DMS79 treated with DMSO at 0.1 percent for 48 hours (cell line): ENCODE results near the gene COX20.

Experiments
- DNase-seq: peaks from one replicate; lab custom pipeline; 2025; lab: John Stamatoyannopoulos, UW

COX20 gene

GRCh38 chr1:244874974-244875579 is 39.6 kb downstream of the COX20 start:
- DNase-seq = no peak

- no peak for DNase-seq
These were observed 40.9 kb downstream of the COX20 start for GRCh38 chr1:244876228-244876910.

DNA sequence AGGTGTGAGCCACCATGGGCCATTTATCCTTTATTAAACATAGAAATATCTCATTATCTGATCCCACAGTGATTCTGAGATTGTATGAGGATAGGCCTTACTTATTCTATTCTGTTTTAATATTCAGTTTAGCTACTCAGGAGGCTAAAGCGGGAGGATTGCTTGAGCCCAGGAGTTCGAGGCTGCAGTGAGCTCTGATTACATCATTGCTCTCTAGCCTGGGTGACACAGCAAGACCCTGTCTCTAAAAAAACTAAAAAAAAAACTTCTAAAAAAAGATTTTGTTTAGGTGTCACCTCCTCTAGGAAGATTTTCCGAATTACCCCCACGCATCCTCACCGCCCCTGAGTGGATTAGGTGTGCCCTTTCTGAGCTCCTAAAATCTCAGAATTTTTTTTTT is 43.2 kb downstream of the COX20 start:
- no peak for DNase-seq

GRCh38 chr1:244881552-244882280 is 46.3 kb downstream of the COX20 start:
- DNase-seq = no peak

GRCh38 chr1:244887281-244887680 is 51.8 kb downstream of the COX20 start:
- no peak for DNase-seq

DNA sequence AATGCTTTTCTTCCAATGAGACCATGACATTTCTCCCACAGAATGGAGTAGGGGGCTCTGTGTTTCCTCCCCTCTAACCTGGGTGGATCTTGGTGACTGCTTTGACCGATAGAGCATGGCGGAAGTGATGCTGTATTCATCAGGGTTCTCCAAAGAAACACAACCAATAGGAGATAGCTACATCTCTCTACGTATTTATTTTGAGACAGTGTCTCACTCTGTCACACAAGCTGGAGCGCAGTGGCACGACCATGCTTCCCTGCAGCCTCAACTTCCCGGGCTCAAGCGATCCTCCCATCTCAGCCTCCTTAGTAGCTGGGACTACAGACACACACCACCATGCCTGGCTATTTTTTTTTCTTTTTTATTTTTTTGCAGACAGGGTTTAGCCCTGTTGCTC is 58.4 kb downstream of the COX20 start:
- no peak for DNase-seq
